Measurements from ENCODE around the gene HECTD1.
"Not testable (repeated sequence)": the region's sequence is repeated elsewhere in the genome, so short reads cannot be mapped to it uniquely, and the experiment has no call there.

HECTD1 gene

DNA sequence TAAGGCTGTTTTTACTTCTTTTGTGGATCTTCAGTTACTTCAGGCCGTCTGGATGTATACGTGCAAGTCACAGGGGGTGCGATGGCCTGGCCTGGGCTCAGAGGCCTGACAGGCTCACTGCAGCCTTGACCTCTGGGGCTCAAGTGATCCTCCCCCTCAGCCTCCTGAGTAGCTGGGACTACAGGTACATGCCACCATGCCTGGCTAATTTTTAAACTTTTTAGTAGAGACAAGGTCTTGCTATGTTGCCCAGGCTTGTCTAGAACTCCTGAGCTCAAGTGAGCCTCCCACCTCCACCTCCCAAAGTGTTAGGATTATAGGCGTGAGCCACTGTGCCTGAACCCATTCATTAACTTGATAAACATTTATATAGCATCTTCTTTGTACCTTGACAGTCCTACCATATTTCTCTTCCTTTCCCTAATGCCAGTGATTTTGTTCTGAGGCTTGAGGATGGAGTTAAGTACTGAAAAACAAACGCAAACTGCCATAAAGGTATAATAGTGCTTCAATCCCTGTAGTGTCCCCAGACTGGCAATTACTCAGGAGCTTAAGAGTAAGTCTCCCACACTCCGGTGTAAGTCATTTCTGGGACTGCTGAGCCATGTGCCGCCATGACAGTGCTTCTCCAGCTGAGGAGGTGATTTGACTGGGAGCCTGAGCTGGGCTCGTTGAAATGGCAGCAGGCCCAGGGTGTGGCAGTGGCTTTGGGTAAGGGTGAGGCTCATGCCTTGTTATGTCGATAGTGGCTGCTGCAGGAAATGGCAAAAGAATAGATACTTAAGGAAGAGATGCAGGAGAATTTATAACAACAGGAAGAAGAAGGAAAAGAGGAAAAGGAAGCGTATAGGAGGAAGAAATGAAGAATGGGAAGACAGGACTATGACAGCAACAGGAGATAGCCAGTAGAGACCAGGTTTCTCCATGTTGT, 43.7 kb upstream of the HECTD1 start:
- TF ChIP-seq, protein P1, sequence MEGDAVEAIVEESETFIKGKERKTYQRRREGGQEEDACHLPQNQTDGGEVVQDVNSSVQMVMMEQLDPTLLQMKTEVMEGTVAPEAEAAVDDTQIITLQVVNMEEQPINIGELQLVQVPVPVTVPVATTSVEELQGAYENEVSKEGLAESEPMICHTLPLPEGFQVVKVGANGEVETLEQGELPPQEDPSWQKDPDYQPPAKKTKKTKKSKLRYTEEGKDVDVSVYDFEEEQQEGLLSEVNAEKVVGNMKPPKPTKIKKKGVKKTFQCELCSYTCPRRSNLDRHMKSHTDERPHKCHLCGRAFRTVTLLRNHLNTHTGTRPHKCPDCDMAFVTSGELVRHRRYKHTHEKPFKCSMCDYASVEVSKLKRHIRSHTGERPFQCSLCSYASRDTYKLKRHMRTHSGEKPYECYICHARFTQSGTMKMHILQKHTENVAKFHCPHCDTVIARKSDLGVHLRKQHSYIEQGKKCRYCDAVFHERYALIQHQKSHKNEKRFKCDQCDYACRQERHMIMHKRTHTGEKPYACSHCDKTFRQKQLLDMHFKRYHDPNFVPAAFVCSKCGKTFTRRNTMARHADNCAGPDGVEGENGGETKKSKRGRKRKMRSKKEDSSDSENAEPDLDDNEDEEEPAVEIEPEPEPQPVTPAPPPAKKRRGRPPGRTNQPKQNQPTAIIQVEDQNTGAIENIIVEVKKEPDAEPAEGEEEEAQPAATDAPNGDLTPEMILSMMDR (conservative IDR thresholded peaks at IDR 0.05; ENCODE audit: low read depth, low read length), result no peak
- H3K4me3 ChIP-seq (ENCODE audit: low read depth, low read length), result no peak overlapping the region
- DNase-seq (ENCODE audit: low read depth), result no peak

DNA sequence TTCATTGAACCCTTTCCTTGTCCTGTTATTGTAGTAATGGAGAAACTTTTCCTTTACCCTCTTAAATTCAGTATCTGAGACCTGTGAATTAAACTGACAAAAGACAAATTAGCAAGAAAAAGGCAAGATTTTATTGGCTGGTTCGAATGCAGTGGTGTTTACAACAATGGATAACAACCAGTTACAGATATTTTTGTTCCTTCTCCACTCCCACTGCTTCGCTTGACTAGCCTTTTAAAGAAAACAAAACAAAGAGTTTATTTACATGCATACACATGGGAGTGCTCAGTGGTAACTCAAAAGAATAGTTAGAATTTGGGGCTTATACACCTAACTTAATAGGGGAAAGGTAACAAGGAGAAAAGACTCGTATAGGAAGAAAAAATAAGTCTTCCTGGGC, 37.0 kb upstream of the HECTD1 start:
- DNase-seq (ENCODE audit: low read depth), result no peak
- TF ChIP-seq, protein P1 (conservative IDR thresholded peaks at IDR 0.05; ENCODE audit: low read depth, low read length), result no peak
- no peak overlapping the region for H3K4me3 ChIP-seq (ENCODE audit: low read depth, low read length)

DNA sequence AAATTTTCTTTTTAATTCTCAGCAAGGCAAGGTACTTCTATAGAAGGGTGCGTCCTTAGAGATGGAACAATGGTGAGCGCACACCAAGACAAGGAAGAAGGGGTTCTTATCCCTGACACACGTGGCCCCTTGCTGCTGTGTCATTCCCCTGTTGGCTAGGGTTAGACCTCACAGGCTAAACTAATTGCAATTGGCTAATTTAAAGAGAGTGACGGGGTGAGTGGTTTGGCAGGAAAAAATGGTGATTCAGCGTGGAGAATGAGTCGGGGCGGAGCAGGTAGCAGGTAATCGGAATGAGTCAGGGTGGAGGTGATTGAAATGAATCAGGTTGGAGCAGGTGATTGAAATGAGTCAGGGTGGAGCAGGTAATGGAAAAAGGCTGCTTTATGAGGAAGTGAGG, 36.3 kb upstream of the HECTD1 start:
- H3K4me3 ChIP-seq (ENCODE audit: low read depth, low read length), result no peak overlapping the region
- no peak for DNase-seq (ENCODE audit: low read depth)
- TF ChIP-seq, protein P1 (conservative IDR thresholded peaks at IDR 0.05; ENCODE audit: low read depth, low read length), result no peak

DNA sequence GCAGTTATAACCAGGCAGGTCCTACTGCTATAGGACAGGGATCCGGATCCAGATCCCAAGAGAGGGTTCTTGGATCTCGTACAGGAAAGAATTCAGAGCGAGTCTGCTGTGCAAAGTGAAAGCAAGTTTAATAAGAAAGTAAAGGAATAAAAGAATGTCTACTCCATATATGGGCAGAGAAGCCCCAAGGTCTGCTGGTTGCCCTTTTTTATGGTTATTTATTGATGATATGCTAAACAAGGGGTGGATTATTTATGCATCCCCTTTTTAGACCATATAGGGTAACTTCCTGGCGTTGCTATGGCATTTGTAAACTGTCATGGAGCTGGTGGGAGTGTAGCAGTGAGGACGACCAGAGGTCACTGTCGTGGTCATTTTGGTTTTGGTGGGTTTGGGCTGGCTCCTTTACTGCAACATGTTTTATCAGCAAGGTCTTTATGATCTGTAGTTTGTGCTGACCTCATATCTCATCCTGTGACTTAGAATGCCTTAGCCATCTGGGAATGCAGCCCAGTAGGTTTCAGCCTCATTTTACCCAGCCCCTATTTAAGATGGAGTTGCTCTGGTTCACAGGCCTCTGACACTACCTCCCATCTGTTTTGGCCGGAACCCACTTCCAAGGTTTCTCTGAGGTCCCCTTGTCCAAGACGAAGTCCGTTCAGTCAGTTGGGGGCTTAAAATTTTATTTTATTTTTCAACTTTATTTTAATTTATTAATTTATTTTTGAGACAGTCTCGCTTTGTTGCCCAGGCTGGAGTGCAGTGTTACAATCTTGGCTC, 34.8 kb upstream of the HECTD1 start:
- H3K4me3 ChIP-seq (ENCODE audit: low read depth, low read length), result not testable (repeated sequence)
- peak; percentile 51 for DNase-seq (ENCODE audit: low read depth)

DNA sequence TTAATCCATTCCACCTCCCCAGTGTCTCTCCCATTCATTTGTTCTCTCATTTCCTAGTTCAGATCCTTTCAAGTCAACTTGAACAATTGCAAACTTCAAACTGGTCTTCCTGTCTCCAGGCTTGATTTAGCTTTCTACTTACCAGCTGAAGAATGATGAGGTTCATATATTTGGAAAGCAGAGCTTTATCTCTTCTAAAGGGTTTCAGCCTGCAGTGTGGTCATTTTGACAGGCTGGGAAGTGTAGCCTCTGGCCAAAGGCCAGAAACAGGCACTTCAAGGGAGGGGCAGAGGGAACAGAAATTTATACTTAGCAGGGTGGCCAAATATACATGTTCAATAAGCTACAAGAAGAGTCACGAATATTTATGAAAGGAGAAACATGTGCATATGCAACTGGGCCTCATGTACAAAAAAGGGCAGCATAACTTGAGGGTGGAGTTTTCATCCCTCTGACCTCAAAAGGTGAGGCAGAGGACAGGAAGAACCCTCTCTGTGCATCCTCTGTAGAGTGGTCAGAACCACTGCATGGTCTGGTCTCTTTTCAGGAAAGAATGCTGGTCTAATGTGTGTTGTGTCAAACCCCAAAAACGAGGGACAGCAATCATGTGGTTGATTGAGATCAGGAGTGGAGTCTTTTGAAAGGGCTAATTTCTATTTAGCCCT, 34.0 kb upstream of the HECTD1 start:
- TF ChIP-seq, protein P1 (conservative IDR thresholded peaks at IDR 0.05; ENCODE audit: low read depth, low read length), result no peak
- DNase-seq (ENCODE audit: low read depth), result peak; percentile 50
- no peak overlapping the region for H3K4me3 ChIP-seq (ENCODE audit: low read depth, low read length)

DNA sequence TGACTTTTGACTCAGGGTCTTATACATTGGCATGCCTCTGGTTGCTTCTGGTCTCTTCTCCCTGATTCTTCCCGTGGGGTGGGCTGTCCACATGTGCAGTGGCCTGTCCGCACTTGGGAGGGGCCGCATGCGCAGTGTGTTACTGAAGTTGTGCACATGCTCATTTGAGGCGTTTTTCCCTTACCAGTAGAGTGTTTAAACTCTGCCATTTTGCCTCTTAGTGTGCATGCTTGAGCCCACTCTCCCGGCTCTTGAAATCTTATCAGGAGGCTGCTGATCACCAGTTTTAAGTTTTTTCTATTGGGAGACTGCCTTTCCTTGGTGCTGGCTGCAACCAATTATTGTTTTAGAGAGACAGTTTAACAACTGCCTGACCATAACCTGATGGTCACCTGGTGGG, 32.1 kb upstream of the HECTD1 start:
- no peak overlapping the region for H3K4me3 ChIP-seq (ENCODE audit: low read depth, low read length)
- TF ChIP-seq, protein P1 (conservative IDR thresholded peaks at IDR 0.05; ENCODE audit: low read depth, low read length), result no peak
- DNase-seq (ENCODE audit: low read depth), result no peak

DNA sequence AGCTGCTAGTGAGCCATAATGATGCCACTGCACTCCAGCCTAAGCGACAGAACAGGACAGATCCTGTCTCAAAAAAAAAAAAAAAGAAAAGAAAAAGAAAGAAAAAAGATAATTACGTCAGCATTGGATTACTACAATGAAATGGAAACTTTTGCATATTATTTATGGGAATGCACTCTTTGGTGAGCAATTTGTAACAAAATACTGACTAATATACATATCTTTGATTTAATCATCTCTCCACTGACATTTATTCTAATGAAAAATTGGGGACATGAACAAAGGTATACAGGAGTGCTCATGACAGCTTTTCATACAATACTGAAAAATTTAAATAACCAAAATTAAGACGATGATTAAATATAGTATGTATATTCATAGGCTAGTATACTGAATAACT, 27.9 kb upstream of the HECTD1 start:
- no peak for DNase-seq (ENCODE audit: low read depth)
- H3K4me3 ChIP-seq (ENCODE audit: low read depth, low read length), result no peak overlapping the region
- TF ChIP-seq, protein P1 (conservative IDR thresholded peaks at IDR 0.05; ENCODE audit: low read depth, low read length), result no peak
